Medulla oblongata (tissue), 1 donor: ENCODE data around the gene NCF2.

Source experiments
- DNase-seq: peaks from one replicate; pipeline ENCODE4 v3.0.0-alpha.2; 2015; ENCODE audit errors: extremely low spot score

The NCF2 gene

DNA sequence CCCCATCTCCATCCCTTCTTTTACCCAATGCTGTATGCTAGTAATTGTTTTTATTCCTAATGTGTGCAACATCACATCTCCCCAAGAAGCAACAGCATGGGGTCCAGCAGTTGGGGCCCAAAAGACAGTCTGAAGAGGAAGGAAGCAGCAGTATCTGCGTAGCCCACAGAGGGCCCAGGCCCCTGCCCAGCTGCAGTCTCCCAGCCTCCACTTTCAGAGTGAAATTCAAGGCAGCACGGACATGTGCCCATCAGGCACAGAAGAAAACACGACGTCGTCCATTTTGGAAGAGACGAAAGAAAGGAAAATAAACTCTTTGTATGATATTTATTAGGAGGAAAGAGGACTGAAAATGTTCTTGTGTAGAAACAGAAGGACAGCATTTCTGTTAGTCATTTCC lies 37.4 kb downstream of the NCF2 start:
- no peak for DNase-seq

DNA sequence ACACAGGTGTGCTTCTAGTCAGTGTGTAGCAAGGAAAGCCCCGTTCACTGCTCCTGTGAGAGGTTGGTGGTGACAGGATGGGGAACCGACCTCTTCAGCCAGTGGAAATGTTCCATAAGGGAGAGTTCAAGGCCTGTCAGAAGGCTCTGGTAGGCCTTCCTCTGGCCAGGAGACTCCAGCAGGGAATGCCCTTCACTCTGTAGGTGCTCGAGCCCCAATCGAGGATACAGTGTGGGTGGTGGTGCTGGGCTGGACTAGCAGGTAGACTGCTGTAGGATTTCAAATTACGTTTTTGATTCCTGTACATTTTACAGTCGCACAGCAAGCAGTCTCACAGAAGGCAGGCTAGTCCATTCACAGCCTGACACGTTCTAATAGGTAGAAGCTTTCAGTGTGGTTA lies 37.8 kb downstream of the NCF2 start:
- DNase-seq = no peak

DNA sequence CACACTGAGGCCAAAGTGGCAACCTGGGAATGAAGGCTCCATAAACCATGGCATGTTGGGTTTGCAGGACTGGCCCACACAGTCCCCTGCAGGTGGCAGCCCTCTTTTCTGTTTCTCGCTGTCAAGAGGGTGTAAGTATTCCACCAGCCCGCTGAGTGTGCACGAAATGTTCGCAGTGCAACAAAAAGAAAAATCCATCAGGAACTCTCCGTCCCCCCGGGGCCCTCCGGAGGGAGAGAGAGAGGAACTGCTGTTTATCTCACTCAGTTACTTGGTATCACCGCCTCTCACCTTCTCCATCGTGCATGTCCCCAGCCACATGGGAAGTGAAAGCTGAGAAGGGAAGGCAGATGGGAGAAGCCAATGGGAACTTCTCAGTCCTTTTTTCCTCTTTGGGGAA lies 38.3 kb downstream of the NCF2 start:
- no peak for DNase-seq

DNA sequence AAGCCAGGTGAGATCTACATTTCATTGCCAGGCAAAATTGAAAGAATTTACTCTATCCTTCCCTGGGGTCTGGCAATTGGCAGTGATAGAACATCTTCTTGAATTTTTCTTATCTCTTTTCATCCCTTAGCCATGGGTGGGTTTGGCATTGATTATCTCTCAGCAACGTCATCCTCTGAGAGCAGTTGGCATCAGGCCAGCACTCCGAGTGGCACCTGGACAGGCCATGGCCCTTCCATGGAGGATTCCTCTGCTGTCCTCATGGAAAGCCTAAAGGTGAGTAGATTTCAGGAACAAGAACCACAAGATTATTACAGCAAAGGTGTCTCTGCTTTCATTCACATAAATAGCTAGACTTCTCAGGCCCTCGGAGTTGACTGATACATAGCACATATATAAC lies 39.3 kb downstream of the NCF2 start:
- no peak for DNase-seq

DNA sequence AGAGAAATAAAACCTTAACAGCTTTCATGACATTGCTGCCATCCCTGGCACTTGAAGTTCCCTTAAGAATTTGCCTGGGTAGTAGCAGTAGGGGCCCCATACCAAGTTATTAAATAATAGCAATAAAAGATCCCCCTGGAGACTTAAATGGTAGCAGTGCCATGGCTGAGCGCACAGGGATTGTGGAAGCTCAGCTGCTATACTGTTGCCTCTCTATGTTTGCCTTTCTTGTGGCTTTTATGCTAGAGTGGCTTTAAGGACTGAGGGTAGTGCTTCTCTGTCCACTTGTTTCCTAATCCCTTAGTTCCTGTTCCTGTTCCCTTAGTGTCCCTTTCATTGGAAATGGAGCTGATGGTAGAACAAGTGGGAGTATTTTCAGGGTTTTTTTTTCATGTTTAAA lies 42.1 kb downstream of the NCF2 start:
- no peak for DNase-seq

DNA sequence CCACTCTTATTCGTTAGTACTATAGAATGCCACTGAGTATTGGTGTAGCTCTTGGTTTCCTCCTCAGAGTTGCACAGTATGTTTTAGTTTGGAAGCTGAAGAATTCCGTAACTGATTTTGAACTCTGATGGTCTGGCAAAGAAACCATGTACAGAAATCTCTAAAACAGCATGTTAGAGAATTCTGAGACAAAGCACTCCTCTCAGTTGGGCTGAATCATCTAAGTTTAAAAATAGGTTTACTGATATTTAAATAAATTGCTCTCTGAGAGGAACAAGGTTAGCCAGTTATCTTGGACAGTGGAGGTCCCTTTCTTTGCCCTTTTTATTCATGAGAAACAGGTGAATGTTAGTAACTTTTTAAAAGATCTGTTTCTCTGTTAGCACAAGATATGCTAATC lies 43.8 kb downstream of the NCF2 start:
- no peak for DNase-seq

DNA sequence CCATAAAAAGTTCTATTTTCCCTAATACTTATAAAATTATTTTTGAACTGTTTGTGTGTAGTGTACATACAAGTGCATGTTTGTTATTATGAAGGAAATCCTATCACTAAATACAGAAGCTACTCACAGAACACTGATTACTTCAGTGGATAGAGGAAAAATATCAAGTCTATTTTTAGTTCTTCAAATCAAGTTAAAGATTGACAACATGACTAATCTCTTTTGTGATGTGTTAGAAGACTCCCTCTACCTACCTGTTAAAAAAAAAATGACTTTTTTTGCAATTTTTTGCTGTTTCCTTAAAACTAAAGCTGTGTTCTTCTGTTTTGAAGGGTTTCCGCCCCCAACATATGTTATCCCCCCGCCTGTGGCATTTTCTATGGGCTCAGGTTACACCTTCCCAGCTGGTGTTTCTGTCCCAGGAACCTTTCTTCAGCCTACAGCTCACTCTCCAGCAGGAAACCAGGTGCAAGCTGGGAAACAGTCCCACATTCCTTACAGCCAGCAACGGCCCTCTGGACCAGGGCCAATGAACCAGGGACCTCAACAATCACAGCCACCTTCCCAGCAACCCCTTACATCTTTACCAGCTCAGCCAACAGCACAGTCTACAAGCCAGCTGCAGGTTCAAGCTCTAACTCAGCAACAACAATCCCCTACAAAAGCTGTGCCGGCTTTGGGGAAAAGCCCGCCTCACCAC lies 45.5 kb downstream of the NCF2 start:
- no peak for DNase-seq

DNA sequence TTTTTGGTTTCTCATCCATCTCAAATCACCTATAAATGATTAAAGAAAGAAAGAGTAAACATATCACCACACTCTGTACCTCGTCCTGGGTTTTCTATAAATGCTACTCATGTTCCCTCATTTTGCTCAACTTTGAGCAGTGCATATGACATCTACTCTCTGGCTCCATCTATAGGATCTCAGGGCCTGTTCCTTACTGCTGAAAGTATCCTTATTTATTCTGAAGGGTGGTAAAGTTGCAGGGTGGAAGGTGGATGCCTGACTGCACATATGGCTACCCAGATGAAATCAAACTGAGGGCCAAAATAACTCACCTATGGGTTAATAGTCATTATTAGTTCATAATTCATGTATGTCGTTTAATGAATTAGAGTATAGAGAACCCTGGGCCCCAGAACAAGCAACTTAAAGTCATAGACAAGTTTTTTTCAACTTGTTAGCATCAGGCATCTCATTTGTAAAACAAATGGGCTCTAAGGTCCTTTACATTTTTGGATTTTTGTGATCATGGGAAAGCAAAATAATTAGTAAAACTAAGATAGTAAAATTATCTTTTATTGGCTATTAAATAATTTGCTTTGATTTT lies 46.5 kb downstream of the NCF2 start:
- peak; percentile 66 for DNase-seq

DNA sequence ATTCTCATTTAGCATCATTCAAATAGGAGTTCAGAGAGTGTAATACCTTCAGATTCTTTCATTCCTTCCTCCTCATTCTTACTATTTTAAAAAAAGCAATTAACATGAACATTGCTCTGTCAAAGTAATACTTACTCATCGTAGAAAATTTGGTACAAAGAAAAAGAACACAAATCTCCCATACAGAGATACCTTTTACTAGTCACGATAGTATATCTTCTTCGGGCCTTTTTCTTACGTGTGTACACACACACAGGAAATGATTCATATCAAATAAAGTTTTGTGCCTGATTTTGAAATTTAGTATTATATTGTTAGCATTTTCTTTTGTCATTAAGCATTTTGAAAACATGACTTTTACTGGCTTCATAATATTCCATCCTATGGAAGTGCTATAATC lies 52.9 kb downstream of the NCF2 start:
- DNase-seq = no peak

DNA sequence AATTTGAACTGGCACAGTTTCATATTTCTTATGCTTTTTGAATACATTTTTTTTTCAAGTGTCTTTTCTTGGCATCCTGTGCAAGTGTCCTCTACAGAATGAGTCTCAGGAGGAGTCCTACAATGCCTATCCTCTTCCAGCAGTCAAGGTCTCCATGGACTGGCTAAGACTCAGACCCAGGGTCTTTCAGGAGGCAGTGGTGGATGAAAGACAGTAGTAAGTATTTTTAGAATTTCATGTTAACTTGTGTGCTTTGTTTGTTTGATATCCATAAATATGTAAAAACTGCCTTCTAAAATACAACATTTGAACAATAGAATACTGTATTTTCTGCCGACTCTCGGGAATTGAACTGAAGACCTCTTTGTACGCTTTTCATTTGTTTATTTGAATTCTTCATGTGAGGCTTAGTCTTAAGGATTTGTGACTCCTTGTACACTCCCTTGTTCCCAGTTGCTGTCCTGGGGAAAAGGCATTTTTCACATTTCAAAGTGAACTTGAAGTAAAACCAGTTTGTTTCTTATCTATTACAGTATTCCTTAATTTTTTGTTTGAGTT lies 56.6 kb downstream of the NCF2 start:
- no peak for DNase-seq

DNA sequence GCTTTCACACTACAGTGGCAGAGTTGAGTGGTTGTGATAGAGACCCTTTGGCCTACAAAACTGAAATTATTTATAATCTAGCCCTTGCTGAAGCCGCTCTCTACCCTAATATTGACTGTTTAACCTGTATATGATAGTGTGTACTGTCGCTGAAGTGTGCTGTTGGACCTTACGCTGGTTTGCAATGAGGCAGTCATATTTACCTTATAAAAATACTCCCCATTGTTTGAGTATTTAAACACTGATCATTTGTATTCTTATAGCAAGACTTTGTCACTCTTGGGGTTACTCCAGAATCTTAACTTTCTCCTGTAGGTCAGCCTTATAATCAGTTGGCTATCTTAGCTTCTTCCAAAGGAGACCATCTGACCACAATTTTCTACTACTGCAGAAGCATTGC lies 61.7 kb downstream of the NCF2 start:
- no peak for DNase-seq

DNA sequence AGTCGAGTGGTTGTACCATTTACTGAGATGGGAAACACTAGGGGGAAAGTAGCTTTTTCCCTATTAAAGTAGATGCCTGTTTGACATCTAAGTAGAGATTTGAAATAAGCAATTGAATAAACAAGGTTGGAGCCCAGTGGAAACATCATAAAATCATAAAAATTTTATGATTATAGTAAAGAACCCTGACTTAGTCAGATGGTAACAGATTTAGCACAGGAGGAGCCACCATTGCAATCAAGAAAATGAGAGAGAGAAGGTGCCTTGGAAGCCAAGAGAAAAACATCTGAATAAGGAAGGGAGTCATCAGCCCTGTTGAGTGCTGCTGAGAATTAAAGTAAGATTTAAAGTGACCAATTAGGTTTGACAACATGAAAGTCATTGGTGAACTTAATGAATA lies 68.2 kb downstream of the NCF2 start:
- DNase-seq = no peak

DNA sequence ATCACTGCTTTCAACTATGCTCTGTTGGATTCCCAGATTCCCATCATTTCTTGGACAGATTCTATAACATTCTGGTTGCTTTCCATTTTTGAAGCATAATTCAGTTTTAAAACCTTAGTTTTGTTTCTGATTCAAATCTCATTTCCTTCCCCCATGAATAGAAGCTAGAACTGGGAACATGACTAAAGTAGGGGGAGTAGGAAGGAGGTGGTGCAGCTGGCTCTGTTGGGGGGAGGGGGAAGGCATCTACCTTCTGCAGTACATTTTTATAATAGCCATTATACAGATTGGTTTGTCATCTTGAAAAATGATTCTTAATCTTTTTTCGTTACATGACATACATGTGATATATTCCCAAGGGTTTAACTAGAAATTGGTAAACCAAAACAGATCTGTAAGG lies 69.9 kb downstream of the NCF2 start:
- no peak for DNase-seq

DNA sequence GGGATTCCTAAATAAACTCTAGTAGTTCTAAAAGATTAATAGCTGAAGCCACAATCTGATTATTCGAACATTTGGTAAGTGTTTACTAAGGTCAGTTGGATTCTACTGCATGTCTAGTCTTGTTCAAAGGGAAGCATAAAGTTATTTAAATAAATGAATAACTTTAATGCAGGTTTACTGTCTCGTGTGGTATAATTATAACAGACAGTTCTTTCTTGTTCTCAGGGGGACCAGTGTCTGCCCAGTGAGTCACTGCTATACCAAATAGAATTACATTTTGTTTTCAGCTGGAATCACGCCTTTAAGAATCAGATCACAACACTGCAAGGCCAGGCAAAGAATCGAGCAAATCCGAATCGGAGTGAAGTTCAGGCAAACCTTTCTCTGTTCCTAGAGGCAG lies 72.9 kb downstream of the NCF2 start:
- no peak for DNase-seq

DNA sequence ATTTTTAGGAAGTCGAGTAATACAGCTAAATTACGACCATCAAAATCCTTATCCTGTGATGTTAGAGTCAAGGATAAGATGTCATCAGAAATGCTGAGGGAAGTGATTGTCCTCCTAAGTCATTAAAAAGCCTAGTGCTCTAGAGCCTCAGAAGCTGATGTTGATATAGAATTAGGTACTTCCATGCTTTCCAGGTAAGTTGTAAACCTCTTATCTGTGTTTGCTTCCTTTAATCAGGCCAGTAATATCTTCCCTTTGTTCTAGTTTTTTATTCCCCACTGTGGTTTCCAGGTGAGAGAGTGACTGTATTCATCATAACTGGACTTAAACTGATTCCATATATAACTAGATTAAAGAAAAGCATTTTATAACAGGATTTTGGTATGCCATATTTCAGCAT lies 73.5 kb downstream of the NCF2 start:
- DNase-seq = no peak

DNA sequence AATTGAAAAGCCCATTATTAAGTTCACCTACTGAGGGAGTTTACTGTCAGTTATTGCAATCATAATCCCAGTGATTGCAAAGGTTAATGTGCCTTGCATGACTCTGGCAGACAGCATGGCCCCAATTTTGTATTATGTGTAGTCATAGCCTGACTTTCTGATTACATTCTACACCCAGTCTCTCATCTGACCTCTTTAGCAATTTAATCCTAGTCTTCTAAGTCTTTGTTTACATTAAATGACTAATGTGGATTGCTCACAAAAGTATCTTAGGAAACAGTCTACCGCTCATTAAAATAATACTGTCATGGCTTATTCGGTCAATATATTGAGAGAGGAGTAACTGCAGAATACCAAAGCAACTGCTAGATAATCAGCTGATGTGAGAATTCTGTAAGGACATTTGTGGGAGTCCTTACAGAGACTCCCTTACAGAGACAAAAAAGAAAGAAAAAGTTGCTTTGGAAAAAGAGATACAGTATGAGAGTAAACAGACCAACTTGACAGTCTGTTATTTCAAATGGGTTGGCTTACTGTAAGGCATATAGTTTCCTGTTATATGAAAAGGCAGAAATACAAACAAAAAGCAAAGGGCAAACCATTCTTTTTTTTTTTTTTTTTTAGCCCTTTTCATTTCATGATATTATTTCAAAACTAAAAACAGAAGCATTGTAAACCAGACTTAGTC lies 75.1 kb downstream of the NCF2 start:
- DNase-seq = no peak

DNA sequence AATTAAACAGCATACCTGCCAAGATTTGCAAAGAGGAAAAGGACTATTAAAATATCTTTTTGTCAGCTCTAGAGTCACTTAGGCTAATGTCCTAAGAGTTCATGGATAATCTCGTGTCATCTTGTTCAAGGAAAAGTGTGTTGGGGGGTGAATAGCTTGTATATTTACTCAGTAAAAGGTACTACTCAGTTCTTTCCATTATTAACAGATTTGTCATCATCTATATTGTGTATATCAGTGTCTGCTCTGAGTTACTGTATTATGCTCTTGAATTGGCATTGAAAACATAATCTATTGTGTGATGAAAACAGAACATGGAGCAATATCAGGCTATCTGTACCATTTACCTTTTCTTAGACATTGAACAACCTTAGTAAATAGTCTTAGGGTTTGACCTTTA lies 76.0 kb downstream of the NCF2 start:
- no peak for DNase-seq

DNA sequence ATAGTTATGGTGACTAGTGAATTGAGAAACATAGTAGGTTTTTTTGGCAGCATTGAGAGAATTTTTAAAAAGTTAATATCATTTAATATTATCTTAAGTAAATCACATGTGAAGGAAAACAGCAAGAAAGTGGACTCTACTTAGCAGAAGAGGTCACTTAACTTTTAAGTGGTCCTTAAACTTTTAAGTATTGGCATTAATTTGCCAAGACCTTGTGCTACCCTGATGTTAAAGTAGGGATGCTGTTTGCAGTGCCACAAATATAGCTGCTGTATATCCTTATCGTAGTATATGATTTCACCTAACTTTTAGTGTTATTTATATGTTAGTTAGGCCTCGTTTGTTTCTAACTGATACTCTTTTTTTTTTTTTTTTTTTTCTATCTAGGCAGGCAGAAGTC lies 77.8 kb downstream of the NCF2 start:
- no peak for DNase-seq

DNA sequence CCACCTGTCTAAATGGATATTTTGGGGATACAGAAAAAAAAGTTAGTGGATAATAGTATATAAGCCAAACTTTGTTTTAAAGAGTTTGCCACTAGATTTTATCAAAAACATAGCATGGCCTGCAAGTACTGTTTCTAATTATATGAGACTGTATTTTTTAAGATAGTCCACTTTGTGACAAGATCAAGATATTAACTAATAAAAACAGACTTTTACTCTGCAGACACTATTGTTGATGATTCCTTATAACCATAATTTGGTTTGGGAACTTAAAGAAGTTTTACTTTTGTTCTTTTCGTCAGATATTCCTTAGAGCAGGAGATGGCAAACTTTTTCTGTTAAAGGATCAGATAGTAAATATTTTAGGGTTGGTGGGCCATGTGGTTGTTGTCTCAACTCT lies 81.6 kb downstream of the NCF2 start:
- no peak for DNase-seq

DNA sequence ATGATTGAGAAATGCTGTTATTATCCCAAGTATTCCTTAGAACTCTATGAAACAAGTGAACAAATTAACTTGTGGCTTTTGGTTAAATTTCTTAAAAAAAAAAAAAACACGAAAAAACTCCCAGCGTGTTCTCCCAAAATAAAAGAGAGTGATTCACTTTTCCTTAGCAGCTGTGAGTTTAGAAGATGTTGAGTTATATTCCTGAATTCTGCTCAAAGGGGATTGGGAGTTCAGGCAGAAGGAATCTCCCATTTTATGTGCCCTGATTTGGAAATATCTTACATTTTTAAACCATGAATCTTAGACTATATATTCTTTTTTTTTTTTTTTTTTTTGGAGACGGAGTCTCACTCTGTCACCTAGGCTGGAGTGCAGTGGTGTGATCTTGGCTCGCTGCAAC lies 83.7 kb downstream of the NCF2 start:
- no peak for DNase-seq
